Calu3 (cell line): ENCODE measurements around the gene SUPT4H1. TPM values are rescaled to one million over a fixed set of nuclear protein-coding genes. Genes with fewer than 3 reads are reported as not detected.

Source experiments
- BruUV-seq: library from RNA; stranded (reverse); fragments of 400-500 nt; replicated peaks from 2 replicates; lab custom pipeline; 2021; lab: Mats Ljungman, UMichigan
- CTCF ChIA-PET: fragments of 300-600 bp; sonication (Branson Sonifier 250); formaldehyde crosslinking; loops from one replicate; lab custom pipeline; 2022; ENCODE audit warnings: antibody characterized with exemption; lab: Charles Lee
- DNase-seq: peaks from one replicate; pipeline ENCODE4 v3.0.0; 2022
- H3K27ac Mint-ChIP-seq: one replicate; pipeline ENCODE4 v1.8.0; 2022; ENCODE audit warnings: mixed read lengths; ENCODE audit not compliant: unreplicated experiment
- H3K27me3 Mint-ChIP-seq: one replicate; pipeline ENCODE4 v1.8.0; 2022; ENCODE audit warnings: mixed read lengths; ENCODE audit not compliant: unreplicated experiment
- H3K36me3 Mint-ChIP-seq: one replicate; pipeline ENCODE4 v1.8.0; 2022; ENCODE audit warnings: mild to moderate bottlenecking, moderate library complexity, mixed read lengths; ENCODE audit not compliant: insufficient read depth, unreplicated experiment
- H3K4me1 Mint-ChIP-seq: one replicate; pipeline ENCODE4 v1.8.0; 2022; ENCODE audit warnings: mild to moderate bottlenecking, low read depth, mixed read lengths; ENCODE audit not compliant: unreplicated experiment
- H3K4me3 Mint-ChIP-seq: one replicate; pipeline ENCODE4 v1.8.0; 2022; ENCODE audit warnings: mild to moderate bottlenecking, low read depth, moderate library complexity, mixed read lengths; ENCODE audit not compliant: unreplicated experiment
- H3K9me3 Mint-ChIP-seq: one replicate; pipeline ENCODE4 v1.8.0; 2022; ENCODE audit warnings: low read depth, mixed read lengths; ENCODE audit not compliant: unreplicated experiment
- CTCF ChIP-seq: fragments of 200-600 bp; IDR thresholded peaks from one replicate; pipeline ENCODE4 v1.8.0; 2022; ENCODE audit warnings: antibody characterized with exemption; ENCODE audit not compliant: unreplicated experiment
- intact Hi-C: fragments of 100-400 bp; cut with micrococcal nuclease; formaldehyde crosslinking; loops from one replicate; pipeline ENCODE4 v1.10.0; 2022; ENCODE audit not compliant: unreplicated experiment
- total RNA-seq: library from RNA; stranded (reverse); gene quantifications from 2 replicates; pipeline ENCODE4 v1.2.3, GENCODE V29; 2022

SUPT4H1 gene
- total RNA-seq, 1 experiment from 2014 or later = 40.3 TPM

- no peaks in the 10 kb centered on the region for H3K36me3 Mint-ChIP-seq
- no peaks in the 10 kb centered on the region for H3K9me3 Mint-ChIP-seq
- H3K27me3 Mint-ChIP-seq = peaks cover 64% of the 10 kb centered on the region
- BruUV-seq = no TSS peak
- CTCF ChIA-PET = interaction anchor here (0.6 kb wide), 1 partner anchor 176 kb away, joined by 3 read pairs; no protein-coding TSS in a partner anchor
- intact Hi-C loops = no loop called here
- TF ChIP-seq CTCF = no peak
- no peak for DNase-seq
- H3K4me1 Mint-ChIP-seq = no peaks in the 10 kb centered on the region
- H3K4me3 Mint-ChIP-seq = no peak overlapping the region
- no peak overlapping the region for H3K27ac Mint-ChIP-seq
These were observed 36.3 kb downstream of the SUPT4H1 start for GRCh38 chr17:58315750-58316149.

GRCh38 chr17:58315281-58315711, 36.7 kb downstream of the SUPT4H1 start:
- H3K4me3 Mint-ChIP-seq = no peak overlapping the region
- BruUV-seq = no TSS peak
- CTCF ChIA-PET = interaction anchor here (0.6 to 1.6 kb wide), 2 partner anchors 10 to 177 kb away, joined by 3 read pairs; no protein-coding TSS in a partner anchor
- no peaks in the 10 kb centered on the region for H3K4me1 Mint-ChIP-seq
- no peaks in the 10 kb centered on the region for H3K9me3 Mint-ChIP-seq
- no peak overlapping the region for H3K27ac Mint-ChIP-seq
- H3K27me3 Mint-ChIP-seq = peaks cover 63% of the 10 kb centered on the region
- no peak for DNase-seq
- intact Hi-C loops = no loop called here
- H3K36me3 Mint-ChIP-seq = no peaks in the 10 kb centered on the region
- no peak for TF ChIP-seq CTCF

DNA sequence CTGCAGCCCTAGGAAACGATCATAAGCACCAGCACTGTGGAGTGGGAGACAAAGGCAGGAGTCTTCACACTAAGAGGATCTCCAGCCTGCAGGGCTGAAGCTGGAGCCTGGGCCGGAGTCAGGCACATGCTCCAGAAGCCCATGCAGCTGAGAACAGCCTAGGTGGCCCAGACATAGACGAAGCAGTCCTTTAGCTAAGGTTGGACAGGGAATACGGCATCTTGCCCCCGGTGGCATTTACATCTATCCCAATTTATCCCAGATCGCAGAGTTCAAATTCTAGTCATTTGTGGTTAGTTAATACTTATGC, 37.3 kb downstream of the SUPT4H1 start:
- intact Hi-C loops = no loop called here
- CTCF ChIA-PET = interaction anchor here (1.6 kb wide), 1 partner anchor 9 kb away, joined by 3 read pairs; no protein-coding TSS in a partner anchor

GRCh38 chr17:58313815-58314705, 37.9 kb downstream of the SUPT4H1 start:
- BruUV-seq = no TSS peak
- Mint-ChIP-seq H3K9me3 (no peaks in the 10 kb centered on the region), H3K4me3 (no peak overlapping the region), H3K27ac (no peak overlapping the region), H3K27me3 (peaks cover 66% of the 10 kb centered on the region), H3K4me1 (no peaks in the 10 kb centered on the region), H3K36me3 (no peaks in the 10 kb centered on the region)
- no peak for DNase-seq
- intact Hi-C loops = no loop called here
- CTCF ChIA-PET = interaction anchor here (1.6 kb wide), 1 partner anchor 9 kb away, joined by 3 read pairs; no protein-coding TSS in a partner anchor
- TF ChIP-seq CTCF = no peak

More for the DNA sequence above, 37.3 kb downstream of the SUPT4H1 start:
- DNase-seq = no peak
- TF ChIP-seq CTCF = no peak
- Mint-ChIP-seq H3K27me3 (peaks cover 63% of the 10 kb centered on the region), H3K4me3 (no peak overlapping the region), H3K27ac (no peak overlapping the region), H3K36me3 (no peaks in the 10 kb centered on the region), H3K4me1 (no peaks in the 10 kb centered on the region), H3K9me3 (no peaks in the 10 kb centered on the region)
- BruUV-seq = no TSS peak
